Anterior cingulate cortex (tissue), 58 donors: ENCODE measurements around the gene NDUFS6.
"Not testable (repeated sequence)": the region's sequence is repeated elsewhere in the genome, so short reads cannot be mapped to it uniquely, and the experiment has no call there.

Source experiments
- DNase-seq, 58 donors: peaks; one replicate each; lab custom pipeline; 2025; lab: John Stamatoyannopoulos, UW

The NDUFS6 gene

DNA sequence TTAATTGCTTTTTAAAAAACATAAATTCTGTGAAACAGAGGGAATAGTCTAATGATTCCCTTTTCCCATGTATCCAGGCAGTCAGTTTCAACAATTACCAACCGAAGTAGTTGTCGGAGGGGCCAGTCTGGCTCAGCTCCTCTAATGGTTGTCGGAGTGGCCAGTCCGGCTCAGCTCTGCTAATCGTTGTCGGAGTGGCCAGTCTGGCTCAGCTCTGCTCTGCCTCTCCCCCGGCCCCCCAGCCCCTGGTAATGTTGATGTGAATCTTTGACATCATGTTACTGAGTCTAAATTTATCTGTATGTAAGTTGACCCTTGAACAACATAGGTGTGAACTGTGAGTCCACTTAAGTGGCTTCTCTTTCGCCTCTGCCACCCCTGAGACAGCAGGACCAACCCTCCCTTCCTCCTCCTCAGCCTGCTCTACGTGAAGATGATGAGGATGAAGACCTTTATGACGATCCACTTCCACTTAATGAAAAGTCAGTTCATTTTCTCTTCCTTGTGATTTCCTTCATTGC, 9.4 kb downstream of the NDUFS6 start:
- DNase-seq = no peak

GRCh38 chr5:1814183-1815020, 13.2 kb downstream of the NDUFS6 start:
- no peak for DNase-seq

- no peak for DNase-seq
Measured at GRCh38 chr5:1815071-1815786, 14.0 kb downstream of the NDUFS6 start.

DNA sequence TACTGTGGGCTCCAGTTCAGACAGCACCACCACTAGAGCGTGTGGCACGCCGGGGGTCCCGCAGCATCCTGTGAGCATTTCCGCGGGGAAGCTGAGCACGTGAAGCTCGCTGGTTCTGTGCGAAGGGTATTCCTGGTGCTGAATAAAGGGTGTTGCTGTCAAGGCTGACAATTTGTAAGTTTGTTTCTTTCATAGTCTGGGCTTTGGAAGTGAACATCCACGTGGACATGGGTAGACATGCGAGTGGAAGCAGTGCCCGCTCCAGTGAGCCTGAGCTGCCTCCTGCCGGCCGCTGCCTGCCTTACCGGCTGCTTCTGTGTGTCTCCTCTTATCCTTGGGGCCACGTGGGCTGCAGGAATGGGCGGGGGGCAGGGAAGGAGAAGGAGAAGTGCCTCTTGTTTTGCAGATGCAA, 14.7 kb downstream of the NDUFS6 start:
- no peak for DNase-seq

- DNase-seq = not testable (repeated sequence)
Measured at GRCh38 chr5:1816495-1817089, 15.4 kb downstream of the NDUFS6 start.

- no peak for DNase-seq
Measured at GRCh38 chr5:1817261-1818043, 16.2 kb downstream of the NDUFS6 start.

- DNase-seq = no peak
Measured at GRCh38 chr5:1818784-1819183, 17.6 kb downstream of the NDUFS6 start.

DNA sequence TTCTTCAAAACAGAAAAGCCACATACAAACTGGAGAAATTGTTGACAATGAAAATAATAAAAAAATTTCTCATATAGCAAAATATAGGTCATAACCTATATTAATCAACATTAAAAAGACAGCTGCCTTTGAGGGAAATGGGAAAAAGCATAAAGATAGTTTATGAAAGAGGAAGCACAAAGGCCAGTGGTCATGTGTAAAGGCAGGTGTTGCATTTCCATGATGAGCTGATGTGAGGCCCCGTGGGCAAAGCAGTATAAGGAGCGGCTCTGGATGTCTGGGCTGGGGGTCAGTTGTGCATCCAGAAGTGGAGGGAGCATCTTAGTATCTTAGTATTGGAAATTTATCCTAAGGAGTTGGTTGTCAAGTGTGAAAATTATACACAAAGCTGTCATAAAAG, 18.3 kb downstream of the NDUFS6 start:
- no peak for DNase-seq

DNA sequence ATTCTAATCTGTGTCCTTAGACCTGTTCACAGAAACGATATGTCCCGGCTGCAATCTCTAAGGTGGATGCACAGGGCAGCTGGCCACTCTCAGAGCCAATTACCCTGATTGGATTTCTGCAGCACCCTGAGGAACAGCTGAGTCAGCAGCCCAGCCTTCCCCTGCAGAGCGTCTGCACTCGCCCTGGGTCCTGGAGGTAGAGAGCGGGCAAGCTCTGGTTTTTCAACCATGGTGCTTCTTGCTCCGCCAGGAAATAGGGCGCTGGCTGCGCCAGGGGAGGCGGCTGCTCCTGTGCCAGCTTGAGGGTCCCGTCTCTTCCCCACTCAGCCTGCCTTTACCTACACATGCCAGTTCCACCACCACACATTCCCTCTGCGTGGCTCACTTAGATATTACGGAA, 19.2 kb downstream of the NDUFS6 start:
- DNase-seq = no peak

GRCh38 chr5:1820926-1821325, 19.7 kb downstream of the NDUFS6 start:
- DNase-seq = no peak

- DNase-seq = no peak
Measured at GRCh38 chr5:1821862-1822261, 20.7 kb downstream of the NDUFS6 start.

GRCh38 chr5:1823381-1824034, 22.3 kb downstream of the NDUFS6 start:
- no peak for DNase-seq

- no peak for DNase-seq
Measured at GRCh38 chr5:1824109-1824821, 23.1 kb downstream of the NDUFS6 start.

DNA sequence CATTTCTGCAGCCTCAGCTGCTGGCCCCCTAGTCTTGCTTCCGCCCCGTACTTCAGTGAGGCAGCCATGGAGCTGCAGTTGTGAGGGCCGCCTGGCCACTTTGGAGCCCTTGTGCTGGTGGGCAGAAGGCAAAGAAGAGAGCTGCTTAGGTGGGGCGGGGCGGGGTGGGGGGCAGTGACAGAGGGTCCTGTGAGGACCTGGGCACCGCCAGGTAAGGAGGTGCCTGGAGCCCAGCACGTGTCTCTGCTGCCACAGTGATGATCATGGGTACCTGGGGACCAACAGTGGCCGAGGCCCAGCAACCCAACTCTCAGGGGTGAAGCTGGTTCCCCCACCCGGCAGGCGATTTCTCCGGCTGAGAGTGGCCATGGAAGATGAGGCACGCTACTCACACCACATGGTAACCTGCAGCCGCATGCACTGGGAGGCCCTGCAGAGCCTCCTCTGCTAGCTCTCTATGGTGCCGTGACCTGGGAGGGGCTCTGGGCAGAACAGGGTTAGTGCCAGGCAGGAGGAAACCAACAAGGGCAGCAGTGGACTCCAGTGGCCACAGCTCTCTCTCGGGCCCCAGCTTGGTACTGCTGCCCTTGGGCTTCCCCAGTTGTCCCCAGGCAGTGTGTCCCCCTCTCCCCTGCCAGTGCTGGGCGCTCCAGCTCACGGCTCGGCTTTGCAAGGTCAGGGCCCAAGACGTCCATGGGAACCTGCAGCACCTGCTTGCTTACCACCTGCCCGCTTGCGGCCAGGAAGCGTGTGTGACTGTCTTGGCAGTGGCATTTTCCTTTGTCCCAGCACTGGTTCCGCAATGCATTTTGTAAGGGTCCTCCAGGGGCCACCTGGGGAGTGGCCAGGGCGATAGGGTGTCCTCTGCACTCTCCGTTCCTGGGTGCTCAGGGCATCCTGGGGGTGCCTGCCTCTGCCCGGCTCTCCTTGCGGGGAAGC, 24.0 kb downstream of the NDUFS6 start:
- DNase-seq = no peak

GRCh38 chr5:1826235-1826980, 25.2 kb downstream of the NDUFS6 start:
- DNase-seq = no peak

- no peak for DNase-seq
Measured at GRCh38 chr5:1827025-1827885, 26.0 kb downstream of the NDUFS6 start.
